ENCODE measurements around the gene PLCD3.
"Not testable (repeated sequence)": the region's sequence is repeated elsewhere in the genome, so short reads cannot be mapped to it uniquely, and the experiment has no call there.

DNA sequence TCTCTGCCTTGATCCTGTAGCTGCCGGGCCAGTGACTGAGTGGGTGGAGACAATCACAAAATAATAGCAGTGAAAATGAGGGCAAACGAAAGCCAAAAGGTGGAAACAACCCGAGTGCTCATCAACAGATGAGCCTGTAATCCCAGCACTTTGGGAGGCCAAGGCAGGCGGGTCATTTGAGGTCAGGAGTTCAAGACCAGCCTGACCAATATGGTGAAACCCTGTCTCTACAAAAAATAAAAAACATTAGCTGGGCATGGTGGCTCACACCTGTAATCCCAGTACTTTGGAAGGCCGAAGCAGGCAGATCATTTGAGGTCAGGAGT lies 7.6 kb downstream of the PLCD3 start:
- TF ChIP-seq, protein P1, sequence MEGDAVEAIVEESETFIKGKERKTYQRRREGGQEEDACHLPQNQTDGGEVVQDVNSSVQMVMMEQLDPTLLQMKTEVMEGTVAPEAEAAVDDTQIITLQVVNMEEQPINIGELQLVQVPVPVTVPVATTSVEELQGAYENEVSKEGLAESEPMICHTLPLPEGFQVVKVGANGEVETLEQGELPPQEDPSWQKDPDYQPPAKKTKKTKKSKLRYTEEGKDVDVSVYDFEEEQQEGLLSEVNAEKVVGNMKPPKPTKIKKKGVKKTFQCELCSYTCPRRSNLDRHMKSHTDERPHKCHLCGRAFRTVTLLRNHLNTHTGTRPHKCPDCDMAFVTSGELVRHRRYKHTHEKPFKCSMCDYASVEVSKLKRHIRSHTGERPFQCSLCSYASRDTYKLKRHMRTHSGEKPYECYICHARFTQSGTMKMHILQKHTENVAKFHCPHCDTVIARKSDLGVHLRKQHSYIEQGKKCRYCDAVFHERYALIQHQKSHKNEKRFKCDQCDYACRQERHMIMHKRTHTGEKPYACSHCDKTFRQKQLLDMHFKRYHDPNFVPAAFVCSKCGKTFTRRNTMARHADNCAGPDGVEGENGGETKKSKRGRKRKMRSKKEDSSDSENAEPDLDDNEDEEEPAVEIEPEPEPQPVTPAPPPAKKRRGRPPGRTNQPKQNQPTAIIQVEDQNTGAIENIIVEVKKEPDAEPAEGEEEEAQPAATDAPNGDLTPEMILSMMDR (IDR thresholded peaks at IDR 0.05), result not testable (repeated sequence)
- not testable (repeated sequence) for TF ChIP-seq POLR2A (IDR thresholded peaks at IDR 0.05)

All from adrenal gland (tissue), 5 donors.